GM12878 (cell line): ENCODE data around the gene CWC25. TPM values are rescaled to one million over a fixed set of nuclear protein-coding genes. Genes with fewer than 3 reads are reported as not detected.

Experiments used
- ATAC-seq: fragments of 200-7000 bp; cut with Tn5 transposase; 3 replicates; pipeline ENCODE4 v1.9.1; 2020; ENCODE audit warnings: mild to moderate bottlenecking, moderate library complexity
- BruUV-seq: library from RNA; stranded (reverse); fragments of 400-500 nt; replicated peaks from 2 replicates; lab custom pipeline; 2021; lab: Mats Ljungman, UMichigan
- CTCF ChIA-PET: fragments of 300-600 bp; sonication (Branson Sonifier 250); formaldehyde crosslinking; extraction: SDS; loops from one replicate; lab custom pipeline; 2021; ENCODE audit warnings: inconsistent platforms; lab: Yijun Ruan, JAX
- POLR2A ChIA-PET: fragments of 350-600 bp; formaldehyde crosslinking; extraction: SDS; loops from one replicate; lab custom pipeline; 2021; ENCODE audit warnings: inconsistent platforms; lab: Charles Lee
- RAD21 ChIA-PET: fragments of 300-600 bp; sonication (Branson Sonifier 250); formaldehyde crosslinking; loops from one replicate; lab custom pipeline; 2023; ENCODE audit warnings: antibody characterized with exemption; ENCODE audit not compliant: unreplicated experiment; lab: Charles Lee
- SMC1A ChIA-PET: fragments of 300-600 bp; sonication (Branson Sonifier 250); formaldehyde crosslinking; loops from one replicate; lab custom pipeline; 2023; ENCODE audit not compliant: unreplicated experiment, uncharacterized antibody; lab: Charles Lee
- DNase-seq: peaks from one replicate; pipeline ENCODE4 v3.0.0-alpha.2; 2011; ENCODE audit warnings: low read depth, low spot score
- FAIRE-seq: peaks from 3 replicates; lab custom pipeline; 2011; peaks lifted over from hg19 to GRCh38; lab: Jason Lieb, UNC
- H2AFZ ChIP-seq: 2 replicates; pipeline ENCODE4 v1.6.0; 2011; ENCODE audit warnings: low read depth, low read length, control low read depth; ENCODE audit not compliant: control insufficient read depth
- H3K27ac ChIP-seq: 2 replicates; pipeline ENCODE4 v1.5.1; 2011; ENCODE audit warnings: control low read depth; ENCODE audit not compliant: control insufficient read depth, insufficient read depth
- H3K27me3 ChIP-seq, 2 experiments: replicated peaks in 1 of 2; 2 replicates each; pipeline versions ENCODE4 v1.6.0 to v1.6.1; 2011; ENCODE audit warnings: low read length in 1 of 2; ENCODE audit not compliant: control insufficient read depth in 2 of 2, insufficient read depth in 2 of 2
- H3K36me3 ChIP-seq, 2 experiments: 2 replicates each; pipeline ENCODE4 v1.5.1; 2011; ENCODE audit warnings: low read length in 1 of 2; ENCODE audit not compliant: control insufficient read depth in 2 of 2, insufficient read depth in 2 of 2
- H3K4me1 ChIP-seq: 2 replicates; pipeline ENCODE4 v1.6.1; 2011; ENCODE audit warnings: mild to moderate bottlenecking, low read length, moderate library complexity, mixed read lengths; ENCODE audit not compliant: control insufficient read depth, insufficient read depth
- H3K4me2 ChIP-seq: 2 replicates; pipeline ENCODE4 v1.6.0; 2011; ENCODE audit warnings: control low read depth; ENCODE audit not compliant: control insufficient read depth, insufficient read depth
- H3K4me3 ChIP-seq: fragments of 200-600 bp; sonication (generic); 2 replicates; pipeline ENCODE4 v1.5.1; 2016
- H3K79me2 ChIP-seq: 2 replicates; pipeline ENCODE4 v1.6.0; 2011; ENCODE audit warnings: low read length; ENCODE audit not compliant: control insufficient read depth, insufficient read depth
- H3K9ac ChIP-seq: 2 replicates; pipeline ENCODE4 v1.8.0; 2011; ENCODE audit warnings: low read length, control low read depth, mixed read lengths; ENCODE audit not compliant: control insufficient read depth, insufficient read depth
- H3K9me3 ChIP-seq: replicated peaks from 3 replicates; pipeline ENCODE4 v1.5.1; 2011; ENCODE audit warnings: mild to moderate bottlenecking, low read length; ENCODE audit not compliant: control insufficient read depth, insufficient read depth
- H4K20me1 ChIP-seq: 2 replicates; pipeline ENCODE4 v1.6.0; 2011; ENCODE audit not compliant: control insufficient read depth, insufficient read depth
- MAX ChIP-seq: IDR thresholded peaks from 2 replicates; pipeline ENCODE4 v1.6.1; 2012; ENCODE audit warnings: low read depth, low read length, improper control_type of control experiment
- SMARCA5 ChIP-seq: fragments of 450-650 bp; IDR thresholded peaks from 2 replicates; pipeline ENCODE4 v1.6.1; 2017; ENCODE audit warnings: mild to moderate bottlenecking
- SREBF2 ChIP-seq: IDR thresholded peaks from 2 replicates; pipeline ENCODE4 v1.6.1; 2012; ENCODE audit warnings: mild to moderate bottlenecking, low read length
- ZNF207 ChIP-seq: fragments of 450-650 bp; IDR thresholded peaks from 2 replicates; pipeline ENCODE4 v1.6.1; 2014; ENCODE audit warnings: antibody characterized with exemption, mild to moderate bottlenecking, borderline replicate concordance
- ZNF622 ChIP-seq: fragments of 450-650 bp; IDR thresholded peaks from 2 replicates; pipeline ENCODE4 v1.6.1; 2017; ENCODE audit warnings: mild to moderate bottlenecking, inconsistent platforms
- WGBS: methylation state at CpG from one replicate; pipeline ENCODE4 v1.1.6; 2016; ENCODE audit warnings: low lambda C conversion rate; ENCODE audit not compliant: insufficient replicate concordance, insufficient coverage; ENCODE audit errors: missing lambda C conversion rate; 5-methylcytosine and 5-hydroxymethylcytosine counted together
- in situ Hi-C: fragments of 300-500 bp; cut with MboI; formaldehyde crosslinking; loops from 9 replicates; pipeline ENCODE4 v1.14.3; 2018; ENCODE audit warnings: mixed read lengths
- intact Hi-C: fragments of 100-400 bp; cut with micrococcal nuclease; formaldehyde crosslinking; loops from one replicate; pipeline ENCODE4 v1.14.2; 2022; ENCODE audit not compliant: unreplicated experiment
- polyA plus RNA-seq, 11 experiments: library from polyadenylated mRNA; depleted of rRNA in 4 of 11; unstranded in 6 of 11; stranded (reverse) in 5 of 11; fragments of >200 nt; fragmentation: Nextera tagmentation in 4 of 11; fragmentation: Illumina TruSeq in 1 of 11; extraction: Ambion mirVana in 4 of 11; extraction: Trizol in 1 of 11; gene quantifications; 1 replicate in 1 of 11; 2 replicates in 10 of 11; pipeline versions ENCODE4 v1.2.1 to v1.2.3, GENCODE V29; 2011 to 2016; ENCODE audit warnings: inconsistent platforms in 2 of 11, missing spikeins in 2 of 11, low read depth in 1 of 11
- total RNA-seq, 4 experiments: library from RNA; depleted of rRNA in 3 of 4; stranded (reverse); fragments of >200 nt in 3 of 4; fragmentation: Illumina TruSeq in 1 of 4; extraction: Trizol in 1 of 4; gene quantifications; 2 replicates each; pipeline versions ENCODE4 v1.2.1 to v1.2.3, GENCODE V29; 2013 to 2021
- TF ChIP-seq, protein P1 (sequence below): fragments of 450-650 bp; IDR thresholded peaks from 2 replicates; pipeline ENCODE4 v1.6.1; 2016; ENCODE audit warnings: mild to moderate bottlenecking

Gene CWC25
- total and polyA plus RNA-seq, 10 of the 15 experiments (the other 5 are each of a cell fraction or from before 2014, with no cell fraction given), result 14.7 to 29.7 (median 22.9) TPM

GRCh38 chr17:38796451-38797157 is 28.5 kb downstream of the CWC25 start:
- ATAC-seq (no peak), FAIRE-seq (no peak), DNase-seq (no peak)
- no peak overlapping the region for H3K9ac ChIP-seq
- H3K27ac ChIP-seq, result no peak overlapping the region
- in situ Hi-C loops, result no loop called here
- BruUV-seq, result no TSS peak
- SMC1A ChIA-PET, result interaction anchor here (1.2 to 1.5 kb wide), 2 partner anchors 42 to 50 kb away, joined by 4 to 5 read pairs; no protein-coding TSS in a partner anchor
- H4K20me1 ChIP-seq, result no peaks in the 10 kb centered on the region
- intact Hi-C loops, result loop anchor here (5.0 kb wide), 1 partner anchor 356 kb away; the partner anchor contains the start of gene PLXDC1
- peaks cover 35% of the 10 kb centered on the region for H3K79me2 ChIP-seq
- no peak for TF ChIP-seq SMARCA5
- no peak for TF ChIP-seq MAX
- no peak for TF ChIP-seq ZNF622
- TF ChIP-seq SREBF2, result no peak
- TF ChIP-seq, protein P1, sequence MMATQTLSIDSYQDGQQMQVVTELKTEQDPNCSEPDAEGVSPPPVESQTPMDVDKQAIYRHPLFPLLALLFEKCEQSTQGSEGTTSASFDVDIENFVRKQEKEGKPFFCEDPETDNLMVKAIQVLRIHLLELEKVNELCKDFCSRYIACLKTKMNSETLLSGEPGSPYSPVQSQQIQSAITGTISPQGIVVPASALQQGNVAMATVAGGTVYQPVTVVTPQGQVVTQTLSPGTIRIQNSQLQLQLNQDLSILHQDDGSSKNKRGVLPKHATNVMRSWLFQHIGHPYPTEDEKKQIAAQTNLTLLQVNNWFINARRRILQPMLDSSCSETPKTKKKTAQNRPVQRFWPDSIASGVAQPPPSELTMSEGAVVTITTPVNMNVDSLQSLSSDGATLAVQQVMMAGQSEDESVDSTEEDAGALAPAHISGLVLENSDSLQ, result no peak
- no peak for TF ChIP-seq ZNF207
- TF ChIP-seq, all 136 proteins: peak for 0
- Histone ChIP-seq H3K36me3 (peaks cover under 1 to 6% of the 10 kb centered on the region in 2 experiments; a peak in 3 of 4 replicates), H2AFZ (no peak overlapping the region), H3K27me3 (no peaks in the 10 kb centered on the region), H3K4me2 (peak overlapping the region; percentile 88), H3K4me1 (peaks cover 11% of the 10 kb centered on the region), H3K4me3 (peak overlapping the region; percentile 18; the same call in 1 of the 2 replicates), H3K9me3 (no peaks in the 10 kb centered on the region)
- POLR2A ChIA-PET, result interaction anchor here (0.7 kb wide), 1 partner anchor 61 kb away, joined by 3 read pairs; no protein-coding TSS in a partner anchor
- WGBS, result 77% methylated on average over 5 of the region's 5 CpGs
- CTCF ChIA-PET, result interaction anchor here (1.8 kb wide), 1 partner anchor 186 kb away, joined by 4 read pairs; no protein-coding TSS in a partner anchor
- RAD21 ChIA-PET, result interaction anchor here (1.4 kb wide), 1 partner anchor 57 kb away, joined by 4 read pairs; the partner anchor contains the start of gene RPL23
